Subcutaneous adipose tissue (tissue), 4 donors: ENCODE measurements around the gene KMT2D. TPM values are rescaled to one million over a fixed set of nuclear protein-coding genes. Genes with fewer than 3 reads are reported as not detected.

ENCODE experiments used
- CTCF ChIP-seq: fragments of 450-650 bp; IDR thresholded peaks from one replicate; pipeline ENCODE4 v1.5.1; 2016; ENCODE audit warnings: low read depth, mild to moderate bottlenecking, control low read depth, antibody characterized with exemption, moderate library complexity
- total RNA-seq, 4 donors: library from RNA; depleted of rRNA; stranded (reverse); fragments of >200 nt; gene quantifications; one replicate each; pipeline ENCODE4 v1.1.0, GENCODE V29; 2016

Gene KMT2D
- total RNA-seq, 4 donors from 2014 or later = 27.6 to 92.1 (median 42.9) TPM

DNA sequence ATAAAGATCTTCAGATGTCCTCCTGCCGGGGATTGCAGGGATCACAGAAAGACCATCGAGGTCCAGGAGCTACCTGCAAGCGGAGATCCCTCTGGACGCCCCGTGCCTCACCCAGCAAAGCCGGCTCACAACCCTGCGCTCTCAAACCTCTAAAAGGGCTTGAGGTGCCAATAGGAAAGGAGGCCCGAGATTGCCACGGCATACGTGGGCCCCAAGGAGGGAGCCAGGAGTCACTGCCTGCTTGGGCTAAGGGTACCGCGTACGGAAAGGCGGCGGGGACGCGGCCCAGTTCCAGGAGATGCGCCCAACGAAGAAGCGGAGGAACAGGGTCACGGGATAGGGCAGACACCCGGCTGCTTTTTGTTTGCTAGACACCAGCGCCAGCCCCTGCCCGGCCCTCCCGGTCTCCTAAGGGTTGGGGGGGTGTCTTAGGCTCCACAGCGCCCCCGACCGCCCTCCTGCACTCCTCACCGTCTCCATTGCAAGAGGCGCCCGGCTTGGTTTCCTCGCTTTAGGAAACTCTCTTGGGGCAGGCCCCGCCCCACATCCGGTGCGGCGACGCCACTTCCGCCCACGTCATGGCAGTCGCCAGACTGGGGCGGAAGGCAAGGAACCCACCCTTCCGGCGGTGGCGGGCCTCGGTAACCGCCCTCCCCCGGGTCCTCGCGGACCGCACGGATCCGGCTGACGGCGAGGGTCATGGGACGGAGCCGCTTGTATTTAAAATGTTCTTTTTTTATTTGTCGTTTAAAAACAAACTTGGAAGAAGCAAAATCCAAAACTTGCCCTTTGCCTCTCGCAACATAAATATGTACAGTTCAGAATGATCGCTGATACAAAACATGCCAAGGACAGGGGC is 42.1 kb downstream of the KMT2D start, which contains the start of gene PRKAG1:
PRKAG1 (minus strand) TSS at position 516 of the 859 bp plus-strand sequence; CDS start at position 480, 36 bp downstream.
- TF ChIP-seq CTCF = no peak

- TF ChIP-seq CTCF = no peak
These were observed 42.7 kb downstream of the KMT2D start for GRCh38 chr12:49017891-49018260.

- no peak for TF ChIP-seq CTCF
These were observed 45.4 kb downstream of the KMT2D start for GRCh38 chr12:49015196-49015595.

GRCh38 chr12:49014547-49014946 is 46.0 kb downstream of the KMT2D start:
- TF ChIP-seq CTCF = no peak

- TF ChIP-seq CTCF = no peak
These were observed 47.2 kb downstream of the KMT2D start for GRCh38 chr12:49013428-49013827.

GRCh38 chr12:49012739-49013138 is 47.9 kb downstream of the KMT2D start:
- no peak for TF ChIP-seq CTCF

Other genes with a start within 250 kb of the KMT2D start
- 10 to 100 TPM in 1 of 4 donors, 1 to 10 TPM in 3; 2.4 to 12.4 (median 6.4) TPM for gene CACNB3, start 242.3 kb downstream of the KMT2D start, total RNA-seq
- 10 to 100 TPM; 37.0 to 65.7 (median 52.6) TPM for gene DDX23, start 208.6 kb downstream of the KMT2D start, total RNA-seq
- 1 to 10 TPM in 1 of 4 donors, under 1 TPM in 2, not detected in 1; 0.17 to 2.6 (median 0.98) TPM for gene RND1, start 194.9 kb downstream of the KMT2D start, total RNA-seq
- gene FKBP11, start 135.3 kb downstream of the KMT2D start, total RNA-seq = 1 to 10 TPM; 3.0 to 6.8 (median 5.3) TPM
- 10 to 100 TPM; 39.9 to 58.4 (median 48.5) TPM for gene ARF3, start 103.3 kb downstream of the KMT2D start, total RNA-seq
- gene WNT10B, start 89.1 kb downstream of the KMT2D start, total RNA-seq = 1 to 10 TPM in 1 of 4 donors, not detected in 3; 1.3 TPM
- gene WNT1, start 82.5 kb downstream of the KMT2D start, total RNA-seq = not detected
- not detected for gene DDN, start 61.4 kb downstream of the KMT2D start, total RNA-seq
- 10 to 100 TPM; 57.7 to 67.4 (median 59.7) TPM for gene PRKAG1, start 42.0 kb downstream of the KMT2D start, total RNA-seq
- under 1 TPM; 0.51 to 0.88 (median 0.61) TPM for gene RHEBL1, start 9.2 kb upstream of the KMT2D start, total RNA-seq
- gene DHH, start 34.0 kb upstream of the KMT2D start, total RNA-seq = 1 to 10 TPM in 1 of 4 donors, under 1 TPM in 3; 0.34 to 1.9 (median 0.46) TPM
- 10 to 100 TPM; 25.6 to 94.2 (median 54.5) TPM for gene LMBR1L, start 50.1 kb upstream of the KMT2D start, total RNA-seq
- 100 to 1,000 TPM; 246 to 719 (median 447) TPM for gene TUBA1B, start 70.6 kb upstream of the KMT2D start, total RNA-seq
- gene TUBA1A, start 128.3 kb upstream of the KMT2D start, total RNA-seq = 100 to 1,000 TPM in 3 of 4 donors, 10 to 100 TPM in 1; 51.6 to 213 (median 132) TPM
- gene TUBA1C, start 204.3 kb upstream of the KMT2D start, total RNA-seq = 100 to 1,000 TPM in 2 of 4 donors, 10 to 100 TPM in 2; 65.9 to 177 (median 107) TPM
- gene PRPH, start 234.4 kb upstream of the KMT2D start, total RNA-seq = under 1 TPM in 2 of 4 donors, not detected in 2; 0.19 to 0.88 TPM